ENCODE data around the gene ASB18. TPM values are rescaled to one million over a fixed set of nuclear protein-coding genes. Genes with fewer than 3 reads are reported as not detected.

Gene ASB18
- total and polyA plus RNA-seq, 2 donors from 2014 or later: not detected

DNA sequence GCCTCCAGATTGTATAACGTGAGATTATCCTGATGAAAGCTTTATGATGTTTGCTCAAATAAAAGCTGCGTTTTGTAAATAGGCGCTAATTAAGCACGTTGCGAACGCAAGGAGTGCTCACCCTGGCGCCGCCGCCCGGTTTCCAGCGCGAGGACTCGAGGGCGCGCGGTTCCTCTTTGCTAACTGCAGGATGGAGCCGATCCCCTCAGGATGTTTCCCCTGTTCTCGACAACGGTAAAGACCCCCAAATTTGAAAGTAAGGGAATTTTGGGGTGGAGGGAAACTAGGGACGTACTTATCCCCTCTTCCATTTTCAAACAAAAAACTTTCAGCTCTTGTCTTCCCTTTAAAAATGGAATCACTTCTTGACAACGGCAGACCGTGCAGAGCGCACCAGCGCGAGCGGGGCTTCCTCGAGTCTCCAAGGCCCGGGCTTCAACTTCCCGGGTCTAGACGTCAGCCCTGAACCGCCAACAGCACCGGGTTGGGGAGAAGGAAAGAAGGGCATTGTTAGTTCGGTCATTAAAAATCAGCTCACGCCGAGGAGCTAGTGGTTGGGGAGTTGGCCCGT is 95.0 kb downstream of the ASB18 start:
- peaks cover 66% of the 10 kb centered on the region for H3K27me3 ChIP-seq (ENCODE audit: control insufficient read depth, insufficient read depth, low read length)
- no peak for FAIRE-seq
- TF ChIP-seq, protein P1, sequence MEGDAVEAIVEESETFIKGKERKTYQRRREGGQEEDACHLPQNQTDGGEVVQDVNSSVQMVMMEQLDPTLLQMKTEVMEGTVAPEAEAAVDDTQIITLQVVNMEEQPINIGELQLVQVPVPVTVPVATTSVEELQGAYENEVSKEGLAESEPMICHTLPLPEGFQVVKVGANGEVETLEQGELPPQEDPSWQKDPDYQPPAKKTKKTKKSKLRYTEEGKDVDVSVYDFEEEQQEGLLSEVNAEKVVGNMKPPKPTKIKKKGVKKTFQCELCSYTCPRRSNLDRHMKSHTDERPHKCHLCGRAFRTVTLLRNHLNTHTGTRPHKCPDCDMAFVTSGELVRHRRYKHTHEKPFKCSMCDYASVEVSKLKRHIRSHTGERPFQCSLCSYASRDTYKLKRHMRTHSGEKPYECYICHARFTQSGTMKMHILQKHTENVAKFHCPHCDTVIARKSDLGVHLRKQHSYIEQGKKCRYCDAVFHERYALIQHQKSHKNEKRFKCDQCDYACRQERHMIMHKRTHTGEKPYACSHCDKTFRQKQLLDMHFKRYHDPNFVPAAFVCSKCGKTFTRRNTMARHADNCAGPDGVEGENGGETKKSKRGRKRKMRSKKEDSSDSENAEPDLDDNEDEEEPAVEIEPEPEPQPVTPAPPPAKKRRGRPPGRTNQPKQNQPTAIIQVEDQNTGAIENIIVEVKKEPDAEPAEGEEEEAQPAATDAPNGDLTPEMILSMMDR (IDR thresholded peaks at IDR 0.05; ENCODE audit: borderline replicate concordance, extremely low read depth, insufficient read depth): no peak
- peak in 2 of 5 donors; percentile 61 for DNase-seq
- H3K27ac ChIP-seq (ENCODE audit: low read depth in 2 of 2, low read length in 2 of 2): no peak overlapping the region
- H3K4me3 ChIP-seq (ENCODE audit: low read length in 3 of 3): no peak overlapping the region
- H3K4me1 ChIP-seq (ENCODE audit: control insufficient read depth in 2 of 3, insufficient read depth in 2 of 3, low read depth in 1 of 3, low read length in 3 of 3): peaks cover 0 to 9% (median 0%) of the 10 kb centered on the region in 3 donors
- intact Hi-C loops (cut with DNase I): no loop called here
- H3K36me3 ChIP-seq (ENCODE audit: control insufficient read depth in 2 of 3, insufficient read depth in 3 of 3, low read length in 3 of 3): no peaks in the 10 kb centered on the region
- H3K9me3 ChIP-seq (ENCODE audit: control insufficient read depth in 2 of 3, insufficient read depth in 1 of 3, low read length in 3 of 3): no peaks in the 10 kb centered on the region
- no peak overlapping the region for H3K9ac ChIP-seq (ENCODE audit: low read length in 3 of 3)

DNA sequence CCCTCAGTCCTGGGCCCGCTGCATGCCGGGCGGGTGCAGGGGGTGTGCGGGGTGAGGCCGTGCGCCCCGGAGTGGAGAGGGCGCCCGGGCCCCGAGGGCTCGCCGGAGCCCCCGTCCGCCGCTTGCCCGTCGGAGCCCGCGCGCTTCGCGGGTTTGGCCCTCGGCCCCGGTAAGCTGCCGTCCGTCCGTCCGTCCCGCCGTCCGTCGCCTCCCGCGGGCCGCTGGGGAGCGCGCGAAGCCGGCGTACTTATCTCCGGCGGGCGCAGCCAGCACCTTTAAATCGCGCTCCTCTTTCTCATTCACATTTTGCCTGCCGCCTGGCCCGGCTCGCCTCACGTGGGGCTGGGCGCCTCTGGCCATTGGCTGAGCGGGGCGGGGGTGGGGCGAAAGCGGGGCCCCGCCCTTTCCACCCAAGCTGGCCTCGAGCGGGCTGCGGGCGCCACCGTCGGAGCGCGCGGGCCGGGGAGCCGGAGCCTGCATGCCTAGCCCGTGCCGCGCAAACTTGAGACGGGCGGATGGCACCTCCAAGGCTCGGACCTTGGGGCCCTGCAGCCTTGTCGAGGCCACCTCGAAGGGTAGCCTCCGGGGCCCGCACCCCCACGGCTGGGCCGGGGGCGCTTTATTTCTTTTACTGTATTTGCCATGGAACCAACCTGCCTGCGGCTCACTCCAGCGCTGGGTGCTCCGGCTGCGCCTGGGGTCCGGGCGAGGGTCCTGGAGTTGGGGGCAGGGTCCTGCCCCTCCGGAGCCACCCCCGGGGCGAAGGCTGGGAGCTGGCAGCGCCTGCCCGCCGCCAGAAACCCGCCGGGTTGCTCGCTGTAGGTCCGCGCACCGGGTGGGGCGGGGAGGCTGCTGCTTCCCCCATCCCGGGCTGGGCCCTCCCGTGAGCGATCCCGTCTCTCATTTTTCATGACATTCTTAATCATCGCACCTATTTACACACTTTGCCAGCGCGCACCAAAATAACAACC is 95.8 kb downstream of the ASB18 start, which contains the start of gene GBX2:
Gene GBX2 (minus strand): TSS at position 277 of the 971 bp plus-strand sequence. CDS start 415 bp downstream, outside the sequence.
- intact Hi-C loops (cut with DNase I): no loop called here
- DNase-seq (peak in 4 of 5 donors; percentile 89 to 93 (median 91)), FAIRE-seq (no peak)
- TF ChIP-seq, protein P1 (IDR thresholded peaks at IDR 0.05; ENCODE audit: borderline replicate concordance, extremely low read depth, insufficient read depth): no peak
- Histone ChIP-seq H3K4me3 (ENCODE audit: low read length in 3 of 3) (no peak within 1 kb of the TSS), H3K36me3 (ENCODE audit: control insufficient read depth in 2 of 3, insufficient read depth in 3 of 3, low read length in 3 of 3) (no peaks in the 10 kb centered on the region), H3K9ac (ENCODE audit: low read length in 3 of 3) (no peak within 1 kb of the TSS), H3K9me3 (ENCODE audit: control insufficient read depth in 2 of 3, insufficient read depth in 1 of 3, low read length in 3 of 3) (no peaks in the 10 kb centered on the region), H3K27ac (ENCODE audit: low read depth in 2 of 2, low read length in 2 of 2) (no peak within 1 kb of the TSS), H3K4me1 (ENCODE audit: control insufficient read depth in 2 of 3, insufficient read depth in 2 of 3, low read depth in 1 of 3, low read length in 3 of 3) (peaks cover 0 to 9% (median 0%) of the 10 kb centered on the region in 3 donors), H3K27me3 (ENCODE audit: control insufficient read depth, insufficient read depth, low read length) (peaks cover 58% of the 10 kb centered on the region)

- TF ChIP-seq, protein P1 (IDR thresholded peaks at IDR 0.05; ENCODE audit: borderline replicate concordance, extremely low read depth, insufficient read depth): peak; percentile 1
- Histone ChIP-seq H3K27ac (ENCODE audit: low read depth in 2 of 2, low read length in 2 of 2) (no peak overlapping the region), H3K9me3 (ENCODE audit: control insufficient read depth in 2 of 3, insufficient read depth in 1 of 3, low read length in 3 of 3) (no peaks in the 10 kb centered on the region), H3K9ac (ENCODE audit: low read length in 3 of 3) (no peak overlapping the region), H3K27me3 (ENCODE audit: control insufficient read depth, insufficient read depth, low read length) (peaks cover 58% of the 10 kb centered on the region), H3K4me1 (ENCODE audit: control insufficient read depth in 2 of 3, insufficient read depth in 2 of 3, low read depth in 1 of 3, low read length in 3 of 3) (peaks cover 0 to 9% (median 0%) of the 10 kb centered on the region in 3 donors), H3K4me3 (ENCODE audit: low read length in 3 of 3) (no peak overlapping the region), H3K36me3 (ENCODE audit: control insufficient read depth in 2 of 3, insufficient read depth in 3 of 3, low read length in 3 of 3) (no peaks in the 10 kb centered on the region)
- FAIRE-seq (no peak), DNase-seq (peak; percentile 59 to 78 (median 71))
- intact Hi-C loops (cut with DNase I): no loop called here
Measured at GRCh38 chr2:236167297-236168109, 96.7 kb downstream of the ASB18 start.

Measured in kidney (tissue), 14 donors.